HuH-7 (cell line): ENCODE data around the gene DZIP1L.
A peak's percentile ranks its signal among the peaks of the same experiment; 100 is the strongest.
"Not testable (repeated sequence)": the region's sequence is repeated elsewhere in the genome, so short reads cannot be mapped to it uniquely, and the experiment has no call there.

Experiments used
- DNase-seq: peaks from one replicate; pipeline ENCODE4 v3.0.0; 2011; ENCODE audit warnings: low spot score

Gene DZIP1L, protein sequence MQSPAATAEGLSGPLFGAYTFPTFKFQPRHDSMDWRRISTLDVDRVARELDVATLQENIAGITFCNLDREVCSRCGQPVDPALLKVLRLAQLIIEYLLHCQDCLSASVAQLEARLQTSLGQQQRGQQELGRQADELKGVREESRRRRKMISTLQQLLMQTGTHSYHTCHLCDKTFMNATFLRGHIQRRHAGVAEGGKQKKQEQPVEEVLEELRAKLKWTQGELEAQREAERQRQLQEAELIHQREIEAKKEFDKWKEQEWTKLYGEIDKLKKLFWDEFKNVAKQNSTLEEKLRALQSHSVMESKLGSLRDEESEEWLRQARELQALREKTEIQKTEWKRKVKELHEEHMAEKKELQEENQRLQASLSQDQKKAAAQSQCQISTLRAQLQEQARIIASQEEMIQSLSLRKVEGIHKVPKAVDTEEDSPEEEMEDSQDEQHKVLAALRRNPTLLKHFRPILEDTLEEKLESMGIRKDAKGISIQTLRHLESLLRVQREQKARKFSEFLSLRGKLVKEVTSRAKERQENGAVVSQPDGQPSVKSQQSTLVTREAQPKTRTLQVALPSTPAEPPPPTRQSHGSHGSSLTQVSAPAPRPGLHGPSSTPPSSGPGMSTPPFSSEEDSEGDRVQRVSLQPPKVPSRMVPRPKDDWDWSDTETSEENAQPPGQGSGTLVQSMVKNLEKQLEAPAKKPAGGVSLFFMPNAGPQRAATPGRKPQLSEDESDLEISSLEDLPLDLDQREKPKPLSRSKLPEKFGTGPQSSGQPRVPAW

DNA sequence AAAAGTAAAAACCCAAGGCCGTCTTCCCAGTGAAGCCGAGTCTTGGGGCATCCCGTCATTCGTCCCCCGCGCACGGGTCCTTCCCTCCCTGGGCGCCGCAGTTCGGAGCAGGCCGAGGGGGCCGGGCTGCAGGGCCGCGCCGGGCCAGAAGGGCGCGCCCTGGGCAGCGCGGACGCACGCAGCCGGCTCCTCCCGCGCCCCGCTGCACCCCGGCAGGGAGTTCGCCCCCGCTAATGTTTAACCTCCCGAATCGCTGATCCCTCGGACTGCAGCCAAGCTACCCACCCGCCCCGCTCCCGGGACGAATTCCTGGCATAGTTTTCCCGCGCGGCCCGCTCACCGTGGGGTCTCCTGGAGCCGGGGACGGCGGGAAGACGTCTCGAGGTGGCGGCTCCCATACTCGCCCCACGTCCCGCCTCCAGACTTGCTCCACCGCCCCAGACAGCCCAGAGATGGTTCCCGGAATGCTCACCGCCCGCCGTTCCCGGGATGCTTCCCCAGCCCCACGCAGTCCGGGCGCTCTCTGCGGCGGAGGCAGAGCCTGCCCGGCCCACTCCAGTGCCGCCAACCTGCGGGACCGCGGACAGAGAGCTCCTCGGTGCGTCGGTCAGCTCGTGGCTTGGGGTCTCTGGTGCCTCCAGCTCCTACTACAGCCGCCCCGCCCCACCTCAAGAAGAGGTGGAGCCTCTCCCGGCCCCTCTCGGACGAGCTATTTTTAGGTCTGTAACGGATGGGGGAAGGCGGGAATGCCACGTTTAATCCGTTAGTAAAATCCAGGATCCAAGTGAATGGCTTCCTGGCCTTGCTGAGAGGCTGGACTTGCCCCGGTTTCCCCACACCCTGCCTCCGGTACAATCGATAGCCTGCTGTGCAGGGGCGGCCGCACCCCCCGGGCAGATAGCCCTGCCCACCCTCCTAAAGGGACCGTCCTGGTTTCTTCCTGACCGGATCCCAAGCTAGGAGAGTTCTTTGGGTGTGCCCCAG is at the start of gene DZIP1L:
DZIP1L (minus strand) TSS at position 621 of the 984 bp plus-strand sequence. CDS start 11,637 bp downstream, outside the sequence.
- peak; percentile 59 for DNase-seq

DNA sequence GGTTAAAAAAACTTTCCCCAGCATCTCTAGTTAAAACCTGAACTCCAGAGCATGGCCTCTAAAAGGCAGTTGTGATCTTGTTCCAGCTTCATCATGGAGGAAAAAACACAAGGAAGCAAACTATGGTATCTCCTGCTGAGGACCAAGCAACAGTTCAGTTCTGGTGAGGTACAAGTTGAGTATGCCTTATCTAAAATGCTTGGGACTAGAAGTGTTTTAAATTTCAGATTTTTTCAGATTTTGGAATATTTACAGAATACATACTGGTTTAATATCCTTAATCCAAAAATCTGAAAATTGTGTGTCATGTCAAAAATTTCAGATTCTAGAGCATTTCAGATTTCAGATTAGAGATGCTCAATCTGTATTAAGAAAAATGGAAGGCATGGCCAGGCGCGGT is 49.7 kb upstream of the DZIP1L start:
- DNase-seq = no peak

DNA sequence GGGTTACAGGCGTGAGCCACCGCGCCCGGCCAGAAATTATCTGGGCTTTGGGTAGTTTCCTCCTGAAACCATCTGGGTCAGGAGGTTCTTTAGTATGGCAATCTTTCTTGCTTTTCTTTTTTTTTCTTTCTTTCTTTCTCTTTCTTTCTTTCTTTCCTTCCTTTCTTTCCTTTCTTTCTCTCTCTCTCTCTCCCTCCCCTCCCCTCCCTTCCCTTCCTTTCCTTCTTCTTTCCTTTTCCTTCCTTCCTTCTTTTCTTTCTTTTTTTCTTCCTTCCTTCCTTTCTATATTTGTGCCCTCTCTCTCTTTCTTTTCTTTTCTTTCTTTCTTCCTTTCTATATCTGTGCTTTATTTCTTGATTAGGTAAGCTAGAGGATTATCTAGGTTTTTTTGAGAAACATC is 42.3 kb upstream of the DZIP1L start:
- no peak for DNase-seq

DNA sequence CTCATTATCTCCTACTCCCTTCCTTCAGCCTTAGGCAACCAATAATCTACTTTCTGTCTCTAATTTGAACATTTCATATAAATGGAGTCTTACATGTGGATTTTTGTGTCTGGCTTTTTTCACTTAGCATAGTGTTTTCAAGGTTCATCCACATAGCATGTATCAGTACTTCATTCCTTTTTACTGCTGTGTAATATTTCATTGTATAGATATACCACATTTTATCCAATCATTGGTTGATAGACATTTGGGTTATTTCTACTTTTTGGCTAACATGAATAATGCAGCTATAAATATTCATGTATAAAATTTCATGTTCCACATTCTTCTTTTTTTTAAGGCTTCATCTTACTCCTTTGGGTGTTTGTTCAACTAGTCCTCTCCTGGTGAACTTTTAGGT is 39.1 kb upstream of the DZIP1L start:
- no peak for DNase-seq

DNA sequence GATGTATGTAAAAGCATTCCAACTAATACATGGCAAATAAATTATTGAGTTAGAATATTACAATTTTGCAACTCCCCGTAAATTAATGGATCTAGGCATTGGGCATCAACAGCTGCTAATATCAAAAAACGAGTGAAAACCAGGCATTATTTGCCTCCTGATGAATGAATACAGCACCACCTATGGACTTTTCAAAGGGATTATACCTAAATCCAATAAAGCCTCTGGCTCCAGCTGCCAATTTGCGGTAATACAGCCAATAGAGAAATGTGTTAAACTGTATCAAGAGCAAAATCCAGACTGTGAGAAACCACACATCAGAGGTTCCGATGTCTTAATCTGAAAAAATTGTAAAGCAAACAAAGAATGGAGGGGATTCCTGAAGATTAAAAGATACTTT is 33.1 kb upstream of the DZIP1L start:
- no peak for DNase-seq

DNA sequence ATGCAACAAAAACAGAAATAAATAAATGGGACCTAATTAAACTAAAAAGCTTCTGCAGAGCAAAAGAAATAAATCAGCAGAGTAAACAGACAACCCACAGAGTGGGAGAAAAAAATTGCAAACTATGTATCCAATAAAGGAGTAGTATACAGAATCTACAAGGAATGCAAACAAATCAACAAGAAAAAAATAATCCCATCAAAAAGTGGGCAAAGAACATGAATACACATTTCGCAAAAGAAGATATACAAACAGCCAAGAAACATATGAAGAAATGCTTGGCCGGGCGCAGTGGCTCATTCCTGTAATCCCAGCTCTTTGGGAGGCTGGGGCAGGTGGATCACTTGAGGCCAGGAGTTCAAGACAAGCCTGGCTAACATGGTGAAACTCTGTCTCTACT is 26.8 kb upstream of the DZIP1L start:
- not testable (repeated sequence) for DNase-seq

DNA sequence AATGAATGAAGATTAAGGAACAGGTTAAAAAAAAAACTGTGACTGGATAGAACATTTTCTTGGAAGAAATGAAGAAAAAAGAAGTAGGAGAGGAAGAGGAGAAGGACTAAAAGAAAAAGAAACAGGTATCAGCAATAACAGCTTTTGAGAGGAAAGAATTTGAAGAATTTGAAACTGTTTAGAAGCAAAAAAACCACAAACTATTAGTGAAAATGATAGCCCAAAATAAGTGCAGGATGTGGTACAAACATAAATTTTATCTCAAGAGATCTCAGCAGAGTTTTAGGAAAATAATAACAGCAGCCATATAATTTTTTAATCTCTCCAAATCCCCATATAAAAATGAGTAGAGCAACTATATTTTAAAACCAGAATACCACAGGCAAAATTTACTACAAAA is 25.5 kb upstream of the DZIP1L start:
- no peak for DNase-seq

DNA sequence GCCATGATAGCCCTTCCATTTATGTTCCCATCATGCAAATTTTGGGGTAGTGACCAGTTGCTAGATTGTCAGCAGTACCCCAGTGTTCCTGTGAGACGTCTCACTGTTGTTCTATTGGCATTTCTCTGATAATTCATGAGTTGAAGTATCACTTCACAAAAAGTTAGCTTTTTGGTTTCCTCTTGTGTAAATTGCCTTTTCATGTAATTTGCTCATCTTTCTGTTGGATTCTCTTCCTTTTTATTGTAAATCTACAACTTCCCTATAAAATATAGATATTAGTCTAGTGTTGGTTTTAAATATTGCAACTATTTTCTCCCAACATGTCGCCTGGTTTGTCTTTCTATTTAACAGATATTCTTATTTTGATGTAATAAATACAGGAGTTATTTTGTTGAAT is 24.3 kb upstream of the DZIP1L start:
- no peak for DNase-seq

DNA sequence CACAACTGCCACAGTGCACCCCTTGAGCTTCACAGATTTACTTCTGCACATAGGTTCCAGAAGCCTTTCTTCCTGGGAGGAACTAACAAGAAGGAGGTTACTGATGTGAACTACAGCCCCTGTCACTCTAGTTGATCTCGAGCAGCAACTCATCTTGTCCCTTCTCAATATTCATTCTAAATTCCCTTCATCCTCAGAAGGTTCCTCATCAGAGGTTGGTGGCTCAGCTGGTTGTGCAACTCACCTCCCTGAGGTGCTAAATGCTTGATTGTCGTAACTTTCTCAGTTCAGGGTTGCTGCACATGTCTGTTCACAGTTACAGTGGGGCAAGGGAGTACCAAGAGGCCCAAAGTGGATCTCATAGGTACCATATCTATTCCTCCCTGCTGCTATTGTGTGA is 22.5 kb upstream of the DZIP1L start:
- DNase-seq = no peak

DNA sequence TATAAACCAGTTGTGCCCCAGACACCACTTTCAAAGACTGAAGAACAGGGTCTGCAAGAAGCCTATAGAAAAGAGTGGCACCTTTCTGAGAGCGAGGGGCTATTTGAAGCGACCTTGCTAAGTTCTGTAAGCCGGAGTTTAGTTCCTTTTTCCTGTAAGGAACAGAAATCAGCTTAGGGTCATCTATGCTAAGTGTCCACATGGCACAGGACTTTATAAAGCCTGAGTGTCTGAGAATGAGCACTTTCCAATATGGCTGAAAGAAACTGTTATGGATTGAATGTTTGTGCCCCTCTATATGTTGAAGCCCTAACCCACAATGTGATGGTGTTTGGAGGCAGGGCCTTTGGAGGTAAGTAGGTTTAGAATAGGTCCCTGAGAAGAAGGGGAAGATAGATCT is 20.8 kb upstream of the DZIP1L start:
- DNase-seq = no peak

DNA sequence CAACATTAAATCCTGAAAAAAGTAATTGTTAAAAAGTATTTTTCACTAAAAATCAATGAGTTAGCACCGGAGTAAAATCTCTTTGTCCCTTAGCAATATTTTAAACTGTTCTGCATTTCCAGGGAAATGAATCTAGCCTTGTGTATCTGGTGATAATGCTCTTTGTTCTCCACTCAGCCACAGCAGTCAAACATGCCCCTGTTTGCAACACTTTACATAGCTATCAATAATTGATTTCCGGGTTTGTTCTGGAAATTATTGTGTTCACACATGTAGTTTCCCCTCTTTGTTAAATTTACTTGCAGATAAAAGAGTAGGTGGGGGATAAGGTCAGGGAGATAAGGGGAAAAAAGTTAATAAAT is 20.4 kb upstream of the DZIP1L start:
- DNase-seq = no peak

DNA sequence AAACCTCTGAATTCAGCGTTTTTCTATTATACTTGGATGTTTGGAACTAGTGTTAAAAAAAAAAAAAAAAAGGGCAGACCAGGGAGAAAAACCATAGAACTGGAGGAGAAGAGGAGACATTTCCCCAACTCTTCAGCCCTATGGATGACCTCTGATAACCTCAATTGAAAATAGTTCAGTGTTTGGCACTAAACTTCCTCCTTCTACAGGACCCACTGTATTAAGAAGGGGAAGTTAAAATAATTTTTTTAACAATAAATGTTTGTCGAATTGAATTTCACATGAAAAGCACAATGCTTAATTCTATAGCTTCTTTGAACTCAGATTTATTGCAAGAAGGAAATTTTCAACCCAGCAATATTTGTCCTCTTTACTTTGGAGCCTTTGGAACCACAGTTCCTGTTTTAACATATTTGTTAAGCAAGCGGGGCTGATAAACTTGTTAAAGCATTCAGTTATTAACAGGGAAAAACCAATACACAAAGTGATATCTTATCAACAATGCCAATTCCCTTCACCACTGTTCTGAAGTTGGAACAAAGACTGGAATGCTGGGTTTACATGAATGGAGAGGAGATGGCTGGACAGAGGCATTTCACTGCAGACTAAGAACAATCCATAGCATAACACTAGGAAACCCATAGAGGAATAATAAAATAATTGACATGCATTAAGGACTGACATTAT is 19.9 kb upstream of the DZIP1L start:
- DNase-seq = no peak

DNA sequence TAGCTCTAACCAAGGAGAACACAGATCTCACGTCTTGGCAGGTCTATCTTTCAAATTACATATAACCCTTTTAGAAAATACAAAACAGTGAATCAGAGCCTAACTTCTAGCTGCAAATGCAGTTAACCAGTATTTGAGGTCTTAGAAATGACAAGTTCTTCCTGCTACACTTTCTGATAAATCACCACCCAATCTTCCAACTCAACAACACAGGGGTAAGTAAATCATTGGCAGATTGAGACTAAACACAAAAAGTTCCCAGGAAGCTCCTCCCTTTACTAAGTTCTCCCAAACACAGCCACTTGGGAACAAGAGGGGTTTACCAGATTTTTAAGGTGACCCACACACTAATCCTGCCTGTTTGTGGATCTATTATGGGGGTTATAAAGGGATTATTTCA is 16.8 kb upstream of the DZIP1L start, which contains the start of gene A4GNT:
A4GNT (minus strand) TSS at position 152 of the 400 bp plus-strand sequence. CDS start 1,134 bp downstream, outside the sequence.
- no peak for DNase-seq

DNA sequence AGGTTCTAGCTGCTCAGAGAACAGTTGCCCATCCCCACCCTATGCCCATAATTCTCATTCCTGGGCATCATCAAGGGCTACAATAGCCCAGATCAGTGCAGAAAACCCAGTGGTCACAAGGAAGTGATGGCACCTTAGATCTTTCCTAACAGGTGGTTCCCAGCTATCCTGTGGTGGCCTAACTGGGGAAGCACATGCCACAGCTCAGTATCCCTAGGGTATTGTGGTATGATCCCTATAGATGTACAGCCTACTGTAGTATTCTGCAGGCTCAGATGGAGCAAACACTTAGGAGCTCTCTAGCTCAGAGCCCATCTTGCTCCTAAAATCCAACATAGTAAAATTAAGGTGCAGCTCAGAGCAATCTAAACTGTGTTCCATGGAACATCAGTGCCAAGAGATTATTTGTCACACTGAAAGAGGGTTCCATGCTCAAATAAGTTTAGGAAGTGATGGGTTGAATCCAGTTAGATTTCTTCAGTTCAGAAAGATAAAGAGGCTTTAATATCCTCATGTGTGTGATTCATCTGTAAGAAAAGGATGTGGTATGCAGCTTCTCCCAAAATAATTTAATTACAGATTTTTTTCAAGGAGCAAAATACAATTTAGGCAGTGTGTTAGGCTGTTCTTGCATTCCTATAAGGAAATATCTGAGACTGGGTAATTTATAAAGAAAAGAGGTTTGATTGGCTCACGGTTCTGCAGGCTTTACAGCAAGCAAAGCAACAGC is 12.4 kb upstream of the DZIP1L start:
- no peak for DNase-seq

DNA sequence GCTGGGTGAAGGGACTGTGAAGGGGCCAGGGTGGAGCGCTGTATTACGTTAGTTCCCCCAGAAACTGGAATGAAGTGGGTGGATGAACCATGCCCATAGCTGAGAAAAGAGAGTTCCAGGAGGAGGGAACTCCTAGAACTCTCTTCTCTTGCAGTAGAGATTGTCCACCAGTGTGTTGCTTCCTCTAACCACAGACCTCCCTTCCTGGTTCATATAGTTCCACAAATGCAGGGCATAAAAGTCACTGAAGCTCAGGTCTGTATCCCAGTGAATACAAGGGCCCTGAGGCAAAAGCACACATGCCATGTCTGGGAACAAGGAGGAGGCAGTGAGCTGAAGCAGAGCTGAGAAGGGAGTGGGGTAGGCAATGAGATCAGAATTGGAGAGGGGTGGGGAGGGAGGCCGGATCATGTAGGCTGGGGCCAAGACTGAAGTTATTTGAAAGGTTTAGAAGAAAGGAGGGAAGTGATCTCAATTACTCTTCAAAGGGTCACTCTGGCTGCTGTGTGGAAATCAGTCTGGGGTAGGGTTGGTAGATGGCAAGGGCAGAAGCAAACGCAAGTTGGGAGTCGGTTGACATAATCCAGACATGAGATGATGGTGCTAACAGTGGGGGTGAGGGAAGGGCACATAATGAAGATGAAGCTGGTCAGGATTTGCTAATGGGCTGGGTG is 10.3 kb upstream of the DZIP1L start:
- no peak for DNase-seq

DNA sequence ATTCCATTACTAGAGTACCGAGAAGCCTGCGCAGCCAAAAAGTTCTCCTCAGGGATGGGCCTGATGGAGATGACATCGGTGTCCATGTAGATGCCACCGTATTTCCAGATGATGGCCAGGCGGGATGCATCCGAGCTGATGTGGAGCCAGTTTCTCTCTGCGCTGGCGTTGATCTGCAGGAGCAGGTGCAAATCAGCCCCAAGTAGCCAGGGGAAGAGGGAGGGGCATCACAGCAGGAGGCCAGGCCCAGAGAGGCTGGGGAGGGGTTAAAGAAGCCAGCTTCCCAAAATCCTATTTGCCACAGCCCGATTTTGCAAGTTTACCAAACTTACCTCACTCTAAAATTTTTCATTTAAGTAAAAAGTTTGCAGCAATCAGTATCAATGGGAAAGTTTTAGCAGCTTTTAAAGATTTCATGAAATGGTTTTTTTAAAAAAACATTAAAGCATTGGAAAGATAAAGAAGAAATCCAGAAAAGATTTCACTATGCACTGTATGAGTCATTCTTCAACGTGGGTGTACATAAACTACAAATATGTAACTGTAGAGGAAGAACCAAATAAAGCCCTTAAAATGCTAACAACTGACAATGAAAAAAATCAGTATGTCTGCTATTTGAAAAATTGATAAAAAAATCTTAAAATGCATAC is 9.4 kb upstream of the DZIP1L start:
- no peak for DNase-seq

DNA sequence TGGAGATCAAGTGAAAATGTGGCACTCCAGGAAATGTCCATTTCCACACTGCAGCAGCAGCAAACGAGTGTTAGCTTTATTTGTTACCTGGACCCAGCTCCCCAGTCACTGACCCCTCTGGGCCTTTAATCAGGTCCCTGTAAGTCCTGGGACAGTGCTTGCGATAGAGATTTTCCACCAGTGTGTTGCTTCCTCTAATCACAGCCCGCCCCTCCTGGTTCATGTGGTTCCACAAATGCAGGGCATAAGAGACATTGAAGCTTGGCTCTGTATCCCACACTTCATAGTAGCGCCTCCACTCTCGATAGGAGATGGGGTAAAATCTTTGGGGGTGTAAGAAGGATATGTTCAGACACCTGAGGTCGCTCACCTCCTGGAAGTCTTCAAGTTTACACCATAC is 8.8 kb upstream of the DZIP1L start:
- DNase-seq = no peak

DNA sequence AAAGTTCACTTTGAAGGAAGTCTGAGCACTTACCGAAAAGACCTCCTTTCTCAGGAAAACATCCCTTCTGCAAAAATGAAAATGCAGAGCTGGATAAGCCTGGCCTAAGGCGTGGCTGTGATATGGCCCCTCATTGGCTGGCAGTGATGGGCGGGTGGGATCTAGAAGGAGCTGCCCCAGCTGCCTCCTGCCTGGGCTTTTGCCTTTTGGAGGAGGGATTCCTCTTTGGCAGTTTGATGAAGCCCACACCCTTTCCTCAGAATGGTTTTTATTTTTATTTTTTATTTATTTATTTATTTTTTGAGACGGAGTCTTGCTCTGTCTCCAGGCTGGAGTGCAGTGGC is 4.0 kb upstream of the DZIP1L start:
- no peak for DNase-seq

DNA sequence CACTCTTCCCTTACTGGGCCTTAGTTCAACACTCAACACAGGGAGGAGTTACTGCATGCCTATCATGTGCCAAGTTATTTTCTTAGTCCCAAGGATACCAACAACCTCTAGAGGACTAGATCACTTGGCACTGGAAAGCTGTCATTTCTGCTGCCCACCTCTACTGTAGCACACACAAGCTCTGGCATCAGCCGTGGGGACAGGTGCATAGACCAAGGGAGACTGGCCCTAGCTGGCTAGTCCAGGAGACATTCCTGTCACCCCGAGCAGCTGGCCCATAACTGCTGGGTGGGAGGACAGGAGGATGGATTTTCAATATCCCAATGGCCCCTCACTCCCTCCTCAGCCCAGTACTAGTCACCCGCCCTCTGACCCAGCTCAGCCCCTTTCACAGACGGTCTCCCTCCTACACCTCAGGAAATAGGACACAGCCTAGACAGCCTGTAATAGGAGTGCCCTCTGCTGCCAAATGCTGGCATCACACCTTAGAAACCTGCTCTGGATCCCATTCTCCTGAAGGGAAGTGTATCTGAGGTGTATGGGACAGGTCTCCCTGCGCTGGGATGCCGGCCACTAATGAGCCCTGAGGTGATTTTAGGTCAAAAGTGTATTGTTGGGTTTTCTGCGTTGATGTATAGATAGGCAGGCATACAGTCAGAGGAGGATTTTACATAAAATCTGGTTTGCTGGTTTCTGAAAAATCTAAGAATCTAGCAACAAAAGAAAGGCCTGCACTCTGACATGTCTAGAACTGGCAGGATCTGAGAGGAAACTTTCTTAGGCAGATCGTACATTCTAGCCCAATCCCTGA is 3.4 kb upstream of the DZIP1L start:
- DNase-seq = peak; percentile 77
